PC-9 (cell line): ENCODE results near the gene CCDC89. TPM values are rescaled to one million over a fixed set of nuclear protein-coding genes. Genes with fewer than 3 reads are reported as not detected.

Experiments
- BruUV-seq: library from RNA; stranded (reverse); fragments of 400-500 nt; replicated peaks from 2 replicates; lab custom pipeline; 2021; lab: Mats Ljungman, UMichigan
- CTCF ChIA-PET: fragments of 300-600 bp; sonication (Branson Sonifier 250); formaldehyde crosslinking; loops from one replicate; lab custom pipeline; 2022; ENCODE audit warnings: antibody characterized with exemption; lab: Charles Lee
- POLR2A ChIA-PET: fragments of 300-600 bp; sonication (Branson Sonifier 250); formaldehyde crosslinking; loops from one replicate; lab custom pipeline; 2022; ENCODE audit warnings: antibody characterized with exemption; ENCODE audit not compliant: unreplicated experiment; lab: Charles Lee
- DNase-seq, 2 experiments: peaks; one replicate each; pipeline versions ENCODE4 v3.0.0 to v3.0.0-alpha.2; 2015 to 2022; ENCODE audit warnings: mixed read lengths in 1 of 2
- H2AFZ ChIP-seq: fragments of 200-600 bp; sonication (generic); 2 replicates; pipeline ENCODE4 v1.8.1; 2017; ENCODE audit warnings: antibody characterized with exemption
- H3F3A ChIP-seq: fragments of 200-600 bp; sonication (generic); 2 replicates; pipeline ENCODE4 v1.8.1; 2017; ENCODE audit warnings: antibody characterized with exemption, mild to moderate bottlenecking, low read depth; ENCODE audit not compliant: insufficient read depth
- H3K27ac ChIP-seq: fragments of 200-600 bp; sonication (generic); 2 replicates; pipeline ENCODE4 v1.6.1; 2016; ENCODE audit warnings: mixed run types
- H3K27me3 ChIP-seq: fragments of 200-600 bp; sonication (generic); 2 replicates; pipeline ENCODE4 v1.6.1; 2016; ENCODE audit warnings: low read depth, mixed run types; ENCODE audit not compliant: insufficient read depth
- H3K36me3 ChIP-seq: fragments of 200-600 bp; sonication (generic); 2 replicates; pipeline ENCODE4 v1.6.1; 2016; ENCODE audit warnings: low read depth, mixed run types
- H3K4me1 ChIP-seq: fragments of 200-600 bp; sonication (generic); replicated peaks from 2 replicates; pipeline ENCODE4 v1.6.1; 2016; ENCODE audit warnings: mixed run types; ENCODE audit not compliant: insufficient read depth
- H3K4me2 ChIP-seq: fragments of 200-600 bp; sonication (generic); 2 replicates; pipeline ENCODE4 v1.6.1; 2017; ENCODE audit warnings: mixed run types
- H3K4me3 ChIP-seq: fragments of 200-600 bp; sonication (generic); 2 replicates; pipeline ENCODE4 v1.6.1; 2016; ENCODE audit warnings: mixed run types
- H3K79me2 ChIP-seq: fragments of 200-600 bp; sonication (generic); 2 replicates; pipeline ENCODE4 v1.6.1; 2017; ENCODE audit warnings: low read depth, mixed run types
- H3K9me2 ChIP-seq: fragments of 200-600 bp; sonication (generic); 2 replicates; pipeline ENCODE4 v1.8.1; 2017; ENCODE audit warnings: mild to moderate bottlenecking; ENCODE audit not compliant: insufficient read depth
- H3K9me3 ChIP-seq: fragments of 200-600 bp; sonication (generic); 2 replicates; pipeline ENCODE4 v1.8.1; 2016; ENCODE audit warnings: low read depth; ENCODE audit not compliant: insufficient read depth
- H4K20me1 ChIP-seq: fragments of 200-600 bp; sonication (generic); 2 replicates; pipeline ENCODE4 v1.8.1; 2017; ENCODE audit not compliant: insufficient read depth
- EZH2 ChIP-seq: fragments of 200-600 bp; sonication (generic); IDR thresholded peaks from 2 replicates; pipeline ENCODE4 v1.8.0; 2017; ENCODE audit warnings: antibody characterized with exemption, low read depth
- intact Hi-C: fragments of 100-400 bp; cut with micrococcal nuclease; formaldehyde crosslinking; loops from one replicate; pipeline ENCODE4 v1.10.0; 2022; ENCODE audit not compliant: unreplicated experiment
- total RNA-seq: library from RNA; stranded (reverse); gene quantifications from 2 replicates; pipeline ENCODE4 v1.2.3, GENCODE V29; 2021
- TF ChIP-seq, protein P1 (sequence below): fragments of 200-600 bp; sonication (generic); conservative IDR thresholded peaks from 2 replicates; pipeline ENCODE4 v1.6.1; 2017; ENCODE audit warnings: mixed run types, antibody characterized with exemption, mild to moderate bottlenecking, moderate library complexity

Gene CCDC89
- total RNA-seq, 1 experiment from 2014 or later = 0.50 TPM

DNA sequence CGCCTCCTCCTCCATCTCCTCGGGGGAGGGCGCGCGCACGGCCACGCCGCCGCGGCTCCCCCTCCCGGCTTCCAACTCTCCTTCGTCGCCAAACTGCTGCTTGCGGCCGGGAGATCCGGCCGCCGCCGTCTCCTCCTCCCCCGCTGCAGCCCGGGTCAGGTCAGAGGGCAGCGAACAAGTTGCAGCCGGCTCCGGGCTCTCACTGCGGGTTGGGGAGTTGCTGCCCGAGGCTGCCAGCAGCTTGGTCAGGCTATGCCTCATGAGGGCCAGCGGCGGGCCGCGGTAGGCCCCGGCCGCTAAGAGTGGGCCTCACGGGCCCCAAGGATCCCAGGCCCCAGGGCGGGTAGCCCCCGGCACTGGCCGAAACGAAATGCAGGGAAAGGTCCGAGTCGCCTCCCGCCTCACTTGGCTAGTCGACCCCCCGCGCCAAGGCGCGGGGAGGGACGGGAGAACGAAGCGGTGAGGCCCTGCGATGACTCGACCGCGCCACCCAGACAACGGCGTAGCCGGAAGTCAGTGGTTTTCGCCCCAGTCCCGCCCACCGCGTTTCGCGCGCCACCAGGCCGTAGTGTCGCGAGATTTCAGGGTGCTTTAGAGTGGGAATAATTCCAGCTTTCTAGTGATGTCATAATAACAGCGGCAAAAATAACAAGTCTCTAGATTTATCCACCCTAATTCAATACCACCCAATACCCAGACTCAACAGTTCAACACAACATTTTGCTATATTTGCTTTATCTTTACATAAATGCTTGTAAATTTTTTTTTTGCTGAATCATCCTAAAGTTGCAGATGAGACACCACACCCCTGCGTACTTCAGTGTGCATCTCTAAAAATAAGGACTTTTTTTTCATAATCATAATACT lies 21.1 kb downstream of the CCDC89 start, which contains the start of gene CREBZF:
Gene CREBZF (minus strand): TSS at position 515 of the 867 bp plus-strand sequence. CDS start 254 bp downstream, at position 261.
- intact Hi-C loops = loop anchor here (2.0 to 10.0 kb wide), 5 partner anchors 16 to 1757 kb away; partner anchors contain the start of genes EED and TMEM126B

DNA sequence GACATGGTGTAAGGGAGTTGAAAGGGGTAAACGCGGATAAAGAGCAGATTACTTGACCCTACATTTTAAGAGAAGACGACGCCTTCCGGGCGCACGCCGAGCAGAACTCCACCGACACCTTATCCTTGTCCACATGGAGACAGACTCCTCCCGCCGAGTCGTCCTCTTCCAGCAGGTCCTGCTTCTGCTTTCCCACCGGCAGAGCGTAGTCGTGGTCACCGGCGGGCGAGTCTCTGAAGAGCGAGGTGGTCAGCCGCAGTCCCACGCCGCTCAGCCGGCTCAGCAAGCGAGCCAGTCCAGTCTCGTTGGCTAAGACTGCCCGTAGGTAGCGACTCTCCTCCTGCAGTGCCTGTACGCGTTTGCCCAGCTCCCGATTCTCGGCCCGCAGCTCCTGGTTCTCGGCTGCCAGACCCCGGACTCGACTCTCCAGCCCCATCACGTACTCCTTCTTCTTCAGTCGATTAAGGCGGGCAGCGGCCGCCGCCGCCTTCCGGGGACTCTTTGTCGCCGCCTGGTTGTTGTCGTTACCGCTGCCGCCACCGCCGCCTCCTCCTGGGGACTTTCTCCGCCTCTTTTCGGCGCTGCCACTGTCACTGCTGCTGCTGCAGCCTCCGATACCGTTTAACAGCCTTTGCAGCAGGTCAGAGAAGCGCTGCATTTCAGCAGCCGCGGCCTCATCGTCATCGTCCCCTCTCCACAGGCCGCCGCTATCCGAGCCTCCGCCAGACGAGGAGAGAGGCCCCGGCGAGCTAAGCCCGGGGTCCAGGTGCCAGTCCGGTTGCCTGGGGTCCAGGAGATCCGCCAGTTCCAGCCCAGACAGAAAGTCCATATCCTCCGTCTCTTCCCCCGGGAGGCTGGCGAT lies 22.0 kb downstream of the CCDC89 start:
- Histone ChIP-seq H3K79me2 (peaks cover 59% of the 10 kb centered on the region), H3K27ac (peak overlapping the region; percentile 93), H3K4me1 (peaks cover 43% of the 10 kb centered on the region), H3K4me2 (peak overlapping the region; percentile 98), H3K27me3 (no peaks in the 10 kb centered on the region), H3K4me3 (peak overlapping the region; percentile 98), H3K9me3 (no peaks in the 10 kb centered on the region), H3F3A (peaks cover 18% of the 10 kb centered on the region), H3K36me3 (peaks cover 46% of the 10 kb centered on the region), H3K9me2 (no peaks in the 10 kb centered on the region), H2AFZ (peak overlapping the region; percentile 78), H4K20me1 (peaks cover 49% of the 10 kb centered on the region)
- no peak for TF ChIP-seq EZH2
- TF ChIP-seq, protein P1, sequence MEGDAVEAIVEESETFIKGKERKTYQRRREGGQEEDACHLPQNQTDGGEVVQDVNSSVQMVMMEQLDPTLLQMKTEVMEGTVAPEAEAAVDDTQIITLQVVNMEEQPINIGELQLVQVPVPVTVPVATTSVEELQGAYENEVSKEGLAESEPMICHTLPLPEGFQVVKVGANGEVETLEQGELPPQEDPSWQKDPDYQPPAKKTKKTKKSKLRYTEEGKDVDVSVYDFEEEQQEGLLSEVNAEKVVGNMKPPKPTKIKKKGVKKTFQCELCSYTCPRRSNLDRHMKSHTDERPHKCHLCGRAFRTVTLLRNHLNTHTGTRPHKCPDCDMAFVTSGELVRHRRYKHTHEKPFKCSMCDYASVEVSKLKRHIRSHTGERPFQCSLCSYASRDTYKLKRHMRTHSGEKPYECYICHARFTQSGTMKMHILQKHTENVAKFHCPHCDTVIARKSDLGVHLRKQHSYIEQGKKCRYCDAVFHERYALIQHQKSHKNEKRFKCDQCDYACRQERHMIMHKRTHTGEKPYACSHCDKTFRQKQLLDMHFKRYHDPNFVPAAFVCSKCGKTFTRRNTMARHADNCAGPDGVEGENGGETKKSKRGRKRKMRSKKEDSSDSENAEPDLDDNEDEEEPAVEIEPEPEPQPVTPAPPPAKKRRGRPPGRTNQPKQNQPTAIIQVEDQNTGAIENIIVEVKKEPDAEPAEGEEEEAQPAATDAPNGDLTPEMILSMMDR = peak; percentile 62
- CTCF ChIA-PET = interaction anchor here (0.5 kb wide), 1 partner anchor 626 kb away, joined by 7 read pairs; no protein-coding TSS in a partner anchor
- intact Hi-C loops = loop anchor here (2.0 to 10.0 kb wide), 5 partner anchors 15 to 1758 kb away; partner anchors contain the start of genes EED and TMEM126B
- no TSS peak for BruUV-seq
- peak; percentile 70 to 72 for DNase-seq
- POLR2A ChIA-PET = no interaction called here

More for the DNA sequence above, 21.1 kb downstream of the CCDC89 start, which contains the start of gene CREBZF:
- peak within 1 kb of the TSS; percentile 93 for H3K27ac ChIP-seq
- peaks cover 11% of the 10 kb centered on the region for H3F3A ChIP-seq
- BruUV-seq = TSS peak; percentile 73
- peak within 1 kb of the TSS; percentile 98 for H3K4me3 ChIP-seq
- H3K4me1 ChIP-seq = peaks cover 34% of the 10 kb centered on the region
- TF ChIP-seq, protein P1 = no peak
- TF ChIP-seq EZH2 = no peak
- CTCF ChIA-PET = interaction anchor here (0.7 kb wide), 1 partner anchor 15 kb away, joined by 4 read pairs; no protein-coding TSS in a partner anchor
- peaks cover 41% of the 10 kb centered on the region for H4K20me1 ChIP-seq
- H3K27me3 ChIP-seq = no peaks in the 10 kb centered on the region
- peak; percentile 88 to 93 for DNase-seq
- no peaks in the 10 kb centered on the region for H3K9me3 ChIP-seq
- peak within 1 kb of the TSS; percentile 78 for H2AFZ ChIP-seq
- POLR2A ChIA-PET = interaction anchor here (0.6 kb wide), 4 partner anchors 15 to 180 kb away, joined by 3 to 4 read pairs (median 4); no protein-coding TSS in a partner anchor
- peak within 1 kb of the TSS; percentile 98 for H3K4me2 ChIP-seq
- no peaks in the 10 kb centered on the region for H3K9me2 ChIP-seq
- H3K36me3 ChIP-seq = peaks cover 38% of the 10 kb centered on the region
- peaks cover 50% of the 10 kb centered on the region for H3K79me2 ChIP-seq
